ENCODE measurements around the gene TOGARAM2.
"Not testable (repeated sequence)": the region's sequence is repeated elsewhere in the genome, so short reads cannot be mapped to it uniquely, and the experiment has no call there.

The TOGARAM2 gene

DNA sequence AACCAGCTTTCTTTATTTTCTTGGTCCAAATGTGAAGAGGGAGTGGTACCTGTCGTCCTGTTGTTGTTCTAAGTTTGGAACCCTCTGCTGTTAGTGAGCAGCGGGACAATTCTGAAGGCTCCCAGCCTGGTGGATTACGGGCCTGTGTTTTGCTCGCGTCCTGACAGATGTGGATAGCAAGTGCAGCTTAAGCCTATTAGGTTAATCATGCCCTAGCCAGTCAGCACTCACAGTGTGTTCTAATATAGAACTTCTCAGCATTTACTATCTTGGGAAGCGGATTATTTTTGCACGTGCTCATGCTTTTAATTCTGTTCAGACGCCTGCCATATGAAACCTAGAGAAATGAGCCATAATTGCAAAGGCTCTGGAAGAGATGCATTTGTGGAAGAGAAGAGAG, 93.3 kb downstream of the TOGARAM2 start, which contains the start of gene PCARE:
PCARE (minus strand) TSS at position 113 of the 400 bp plus-strand sequence. CDS start 262 bp downstream, outside the sequence.
- DNase-seq (ENCODE audit: low read depth) = no peak

DNA sequence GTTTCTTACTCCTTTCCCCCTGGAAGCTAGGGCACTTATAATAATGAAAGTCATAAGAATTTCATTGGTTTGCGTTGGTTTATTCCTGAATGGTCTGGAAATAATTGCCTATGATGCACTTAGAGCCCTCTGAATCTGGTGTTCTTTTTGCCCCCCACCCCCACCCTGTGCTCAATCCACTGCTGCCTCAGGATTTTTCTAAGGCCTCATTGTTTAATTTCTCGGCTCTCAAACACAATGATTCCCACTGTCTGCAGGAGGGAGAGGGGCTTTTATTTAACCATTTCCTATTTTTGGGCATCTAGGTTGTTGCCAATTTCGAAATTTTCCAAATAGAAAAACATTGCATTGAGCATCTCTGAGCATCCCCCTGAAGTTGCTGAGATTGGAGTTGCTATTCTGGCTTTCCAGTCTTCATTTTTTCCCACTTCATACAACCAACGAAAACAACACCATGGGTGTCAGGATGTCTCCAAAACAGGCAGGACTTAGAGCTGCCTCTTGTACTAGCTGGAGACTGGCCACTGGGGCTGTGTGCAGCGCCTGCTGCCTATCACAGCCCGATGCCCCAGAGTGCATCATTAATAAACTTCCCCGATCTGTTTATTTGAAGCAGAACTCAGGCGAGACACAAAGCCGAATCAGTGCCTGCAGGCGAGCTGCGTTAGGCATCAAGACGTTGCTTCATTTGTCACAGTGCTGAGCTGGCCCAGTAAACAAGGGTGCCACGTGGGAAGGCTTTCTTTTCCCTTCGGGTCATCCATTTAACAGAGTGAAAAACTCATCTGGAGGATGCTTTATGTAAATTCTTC, 95.0 kb downstream of the TOGARAM2 start:
- DNase-seq (ENCODE audit: low read depth) = no peak

DNA sequence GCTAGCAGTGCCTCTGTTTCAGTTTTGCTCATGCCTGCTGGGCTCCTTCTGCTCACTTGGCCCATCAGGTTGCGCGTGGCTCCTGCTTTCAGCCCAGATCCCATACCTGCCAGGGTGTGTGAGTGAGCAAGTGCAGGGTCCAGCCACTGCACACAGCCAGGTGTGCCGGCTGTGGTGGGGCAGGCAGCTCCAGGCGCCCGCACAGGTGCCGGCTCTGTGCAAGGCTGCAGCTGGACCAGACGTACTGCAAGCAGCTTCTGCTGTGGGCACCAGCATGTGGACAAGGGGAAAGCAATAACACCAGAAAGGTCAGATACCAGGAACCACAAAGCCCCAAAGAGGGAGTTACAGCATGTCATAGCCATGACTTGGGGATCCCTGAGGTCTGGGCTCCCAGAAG, 98.8 kb downstream of the TOGARAM2 start:
- DNase-seq (ENCODE audit: low read depth) = no peak

DNA sequence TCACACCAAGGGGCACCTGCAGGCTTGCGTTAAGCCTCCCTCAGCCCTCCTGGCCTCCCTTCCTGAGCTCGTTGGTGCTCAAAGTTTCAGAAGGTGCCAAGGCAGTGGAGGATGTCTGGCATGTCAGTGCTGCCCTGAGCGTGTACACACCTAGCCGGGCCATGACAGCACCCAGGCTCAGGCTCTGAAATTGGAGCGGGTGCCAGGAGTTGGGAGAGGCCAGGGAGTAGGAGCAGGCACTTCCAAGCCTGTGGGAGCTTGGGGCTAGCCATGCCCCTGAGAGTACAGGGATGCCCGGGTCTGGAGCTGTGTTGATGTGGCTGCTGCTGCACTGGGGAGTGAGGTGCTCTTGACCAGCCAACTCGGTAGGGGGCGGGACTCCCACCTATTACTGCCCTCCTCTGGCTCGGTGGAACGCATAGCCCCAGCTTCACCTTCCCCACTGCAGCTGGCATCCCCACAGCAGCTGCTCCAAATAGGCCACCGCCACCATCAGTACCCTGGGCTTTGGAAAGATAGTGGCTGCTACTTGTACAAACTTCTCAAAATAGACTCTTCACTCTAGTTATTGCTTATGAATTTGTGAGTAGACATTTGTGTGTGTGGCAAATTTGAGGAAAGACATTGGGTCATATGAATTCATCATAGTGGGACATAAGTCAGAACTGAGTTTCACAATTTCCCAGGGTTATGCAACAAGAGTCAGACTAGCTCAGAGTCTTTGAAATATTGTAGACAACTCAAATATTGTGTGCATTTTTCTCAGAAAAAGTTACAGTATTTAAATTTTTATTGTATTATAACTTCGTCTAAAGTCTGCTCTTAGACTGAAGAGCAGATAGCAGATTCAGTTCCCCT, 100.0 kb downstream of the TOGARAM2 start:
- DNase-seq (ENCODE audit: low read depth) = no peak

DNA sequence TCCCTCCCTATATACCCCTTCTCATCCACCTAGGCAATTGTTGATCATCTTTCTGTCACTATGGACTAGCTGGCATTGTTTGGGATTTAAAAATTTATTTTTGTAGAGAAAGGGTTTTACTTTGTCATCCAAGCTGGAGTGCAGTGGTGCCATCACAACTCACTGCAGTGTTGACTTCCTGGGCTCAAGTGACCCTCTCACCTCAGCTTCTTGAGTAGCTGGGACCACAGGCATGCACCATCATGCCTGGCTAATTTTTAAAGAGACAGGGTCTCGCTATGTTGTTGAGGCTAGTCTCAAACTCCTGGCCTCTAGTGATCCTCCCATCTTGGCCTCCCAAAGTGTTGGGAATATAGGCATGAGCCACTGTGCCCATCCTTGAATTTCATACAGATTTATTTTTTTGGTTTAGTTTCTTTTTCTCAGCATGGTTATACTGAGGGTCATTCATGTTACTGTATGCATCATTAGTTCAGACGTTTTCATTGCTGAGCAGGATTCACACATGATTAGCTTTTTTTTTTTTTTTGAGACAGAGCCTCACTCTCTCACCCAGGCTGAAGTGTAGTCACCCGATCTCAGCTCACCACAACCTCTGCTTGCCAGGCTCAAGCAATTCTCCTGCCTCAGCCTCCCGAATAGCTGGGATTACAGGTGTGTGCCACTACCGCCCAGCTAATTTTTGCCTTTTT, 101.9 kb downstream of the TOGARAM2 start:
- no peak for DNase-seq (ENCODE audit: low read depth)

DNA sequence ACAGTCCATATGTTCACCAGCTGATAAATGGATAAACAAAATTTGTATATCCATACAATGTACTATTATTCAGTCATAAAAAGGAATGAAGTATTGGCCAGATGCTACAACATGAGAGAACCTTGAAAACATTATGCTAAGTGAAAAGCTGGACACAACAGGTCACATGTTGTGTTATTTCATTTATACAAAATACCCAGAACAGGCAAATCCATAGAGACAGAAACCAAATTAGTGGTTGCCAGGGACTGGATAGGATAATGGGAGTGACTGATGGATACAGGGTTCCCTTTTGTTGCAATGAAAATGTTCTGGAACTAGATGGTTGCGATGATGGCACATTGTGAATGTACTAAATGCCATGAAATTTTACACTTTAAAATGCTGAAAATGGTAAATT, 103.5 kb downstream of the TOGARAM2 start:
- no peak for DNase-seq (ENCODE audit: low read depth)

DNA sequence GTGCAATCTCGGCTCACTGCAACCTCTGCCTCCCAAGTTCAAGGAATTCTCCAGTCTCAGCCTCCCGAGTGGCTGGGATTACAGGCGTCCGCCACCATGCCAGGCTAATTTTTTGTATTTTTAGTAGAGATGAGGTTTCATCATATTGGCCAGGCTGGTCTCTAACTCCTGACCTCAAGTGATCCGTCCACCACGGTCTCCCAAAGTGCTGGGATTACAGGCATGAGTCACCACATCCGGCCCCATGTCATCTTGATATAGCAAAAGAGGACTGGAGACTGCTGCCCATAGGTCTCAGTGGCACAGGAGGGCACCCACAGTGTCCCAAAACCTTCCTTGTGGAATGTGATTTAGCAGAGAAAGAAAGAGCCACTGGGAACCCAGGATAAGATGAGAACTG, 109.2 kb downstream of the TOGARAM2 start:
- not testable (repeated sequence) for DNase-seq (ENCODE audit: low read depth)

DNA sequence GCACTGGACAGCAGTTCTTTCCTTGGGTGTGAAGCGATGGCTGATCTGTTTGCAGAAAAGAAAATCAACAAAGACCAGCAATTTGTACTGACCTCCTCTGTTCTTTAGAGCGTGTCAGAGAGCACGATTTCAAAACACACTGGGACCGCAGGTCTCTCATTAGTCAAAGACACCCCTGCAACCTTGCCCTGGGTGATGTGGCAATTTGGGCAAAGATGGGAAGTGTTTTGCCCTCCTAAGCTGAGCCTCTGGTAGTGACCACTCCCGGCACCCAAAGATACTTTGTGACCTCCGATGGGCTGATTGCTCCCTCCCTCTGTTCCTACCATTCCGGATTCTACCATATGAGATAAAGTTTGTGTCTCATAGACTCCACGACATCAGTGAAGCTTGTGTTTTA, 115.9 kb downstream of the TOGARAM2 start:
- no peak for DNase-seq (ENCODE audit: low read depth)

DNA sequence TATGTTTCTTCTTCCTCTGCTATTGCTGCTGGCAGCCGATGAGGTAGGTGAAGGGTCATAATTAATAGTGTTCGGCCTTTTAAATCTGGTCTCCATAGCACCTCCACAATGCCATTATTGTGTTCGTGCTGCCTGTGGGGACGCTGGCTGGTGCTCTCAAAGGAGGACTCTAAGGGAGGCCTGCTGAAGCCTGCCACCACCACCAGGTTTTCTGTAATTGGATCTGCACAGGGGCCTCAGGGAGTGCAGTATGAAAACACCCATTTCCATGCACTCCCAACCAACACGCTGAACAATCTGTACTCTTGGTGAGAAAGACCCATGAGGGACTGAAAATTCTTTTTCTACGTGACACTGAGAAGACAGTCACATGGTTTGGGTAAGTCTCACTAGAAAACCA, 116.5 kb downstream of the TOGARAM2 start:
- DNase-seq (ENCODE audit: low read depth) = no peak

DNA sequence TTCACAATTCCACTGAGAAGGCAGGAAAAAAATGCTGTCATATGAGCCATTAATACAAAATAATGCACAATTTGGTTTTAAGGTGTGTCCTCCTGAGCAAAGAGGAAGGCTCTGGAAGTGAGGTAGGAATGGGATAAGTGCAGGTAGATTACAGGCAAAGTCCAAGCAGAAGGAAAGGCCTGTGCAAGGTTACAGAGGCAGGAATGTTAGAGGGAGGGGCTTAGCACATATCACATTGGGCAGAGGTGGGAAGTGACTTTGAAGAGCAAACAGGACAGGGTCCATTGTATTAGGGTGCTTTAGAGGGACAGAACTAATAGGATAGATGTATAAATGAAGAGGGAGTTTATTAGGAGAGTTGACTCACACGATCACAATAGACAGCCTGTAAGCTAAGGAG, 119.5 kb downstream of the TOGARAM2 start:
- DNase-seq (ENCODE audit: low read depth) = no peak
